K562 treated with DMSO at 1 percent for 4 hours (cell line): ENCODE measurements around the gene P2RX1. TPM values are rescaled to one million over a fixed set of nuclear protein-coding genes. Genes with fewer than 3 reads are reported as not detected.

Experiments
- total RNA-seq: library from RNA; unstranded; fragments of 300-600 nt; gene quantifications from 2 replicates; pipeline ENCODE4 v1.2.3, GENCODE V29; 2022; ENCODE audit not compliant: insufficient read depth

P2RX1 gene
- total RNA-seq, result 34.2 and 43.1 TPM in 2 replicates

GRCh38 chr17:3915995-3916696, at the start of gene P2RX1:
Gene P2RX1 (minus strand): TSS chr17:3916465. CDS start chr17:3916225, 240 bp downstream.

GRCh38 chr17:3964203-3965117, 48.2 kb upstream of the P2RX1 start, which contains the start of gene ATP2A3:
Gene ATP2A3 (minus strand): TSS chr17:3964437. CDS start chr17:3964291, 146 bp downstream.

GRCh38 chr17:3893003-3893719, 23.1 kb downstream of the P2RX1 start, which contains the start of gene CAMKK1:
Gene CAMKK1 (minus strand): TSS chr17:3893053. CDS start chr17:3885687, 7,366 bp downstream.

Other genes starting within 250 kb of the P2RX1 start
- 25.0 and 36.3 TPM in 2 replicates for gene TAX1BP3, start 247.9 kb downstream of the P2RX1 start, total RNA-seq
- 104 and 118 TPM in 2 replicates for gene EMC6, start 247.7 kb downstream of the P2RX1 start, total RNA-seq
- 4.4 TPM in 1 of 2 replicates, not detected in the other for gene P2RX5, start 220.3 kb downstream of the P2RX1 start, total RNA-seq
- gene HASPIN, start 192.6 kb downstream of the P2RX1 start, total RNA-seq, result 4.8 and 7.8 TPM in 2 replicates
- 24.3 and 36.1 TPM in 2 replicates for gene ITGAE, start 115.3 kb downstream of the P2RX1 start, total RNA-seq
- 2.4 and 6.4 TPM in 2 replicates for gene NCBP3, start 70.2 kb downstream of the P2RX1 start, total RNA-seq
- gene CAMKK1, start 23.4 kb downstream of the P2RX1 start, total RNA-seq, result 2.5 and 2.9 TPM in 2 replicates
- 280 and 305 TPM in 2 replicates for gene ATP2A3, start 48.0 kb upstream of the P2RX1 start, total RNA-seq
- 8.1 and 11.5 TPM in 2 replicates for gene ZZEF1, start 226.6 kb upstream of the P2RX1 start, total RNA-seq
- 5.9 and 9.5 TPM in 2 replicates for gene CYB5D2, start 226.7 kb upstream of the P2RX1 start, total RNA-seq